HepG2 (cell line): ENCODE results near the gene SNED1.

Source experiments
- CTCF ChIP-seq: sonication (generic); formaldehyde crosslinking; IDR thresholded peaks from 2 replicates; pipeline ENCODE4 v1.5.0; 2020; ENCODE audit warnings: mild to moderate bottlenecking, missing genetic modification reagents, moderate library complexity
- DR1 ChIP-seq: sonication (generic); formaldehyde crosslinking; IDR thresholded peaks from 2 replicates; pipeline ENCODE4 v1.8.0; 2021; ENCODE audit warnings: mild to moderate bottlenecking, missing genetic modification reagents, inconsistent platforms
- EED ChIP-seq: sonication (generic); formaldehyde crosslinking; IDR thresholded peaks from 2 replicates; pipeline ENCODE4 v1.5.0; 2020; ENCODE audit warnings: mild to moderate bottlenecking, missing genetic modification reagents
- EP300 ChIP-seq, 3 experiments: sonication (generic) in 1 of 3; formaldehyde crosslinking in 1 of 3; IDR thresholded peaks; 2 replicates each; pipeline versions ENCODE4 v1.5.1 to v1.6.1; 2011 to 2020; ENCODE audit warnings: low read depth in 2 of 3, low read length in 2 of 3, borderline replicate concordance in 1 of 3, improper control_type of control experiment in 1 of 3, mild to moderate bottlenecking in 1 of 3, missing genetic modification reagents in 1 of 3, moderate library complexity in 1 of 3
- FOXP4 ChIP-seq: sonication (generic); formaldehyde crosslinking; IDR thresholded peaks from 2 replicates; pipeline ENCODE4 v1.4.0; 2020; ENCODE audit warnings: missing genetic modification reagents
- JUNB ChIP-seq: sonication (generic); formaldehyde crosslinking; IDR thresholded peaks from 2 replicates; pipeline ENCODE4 v1.8.0; 2022; ENCODE audit warnings: missing genetic modification reagents, mild to moderate bottlenecking, borderline replicate concordance
- JUND ChIP-seq: sonication (generic); formaldehyde crosslinking; IDR thresholded peaks from 2 replicates; pipeline ENCODE4 v1.8.0; 2022; ENCODE audit warnings: mild to moderate bottlenecking, missing genetic modification reagents
- KDM1A ChIP-seq: IDR thresholded peaks from 2 replicates; pipeline ENCODE4 v1.6.1; 2016; ENCODE audit warnings: missing compliant biosample characterization
- MAX ChIP-seq: IDR thresholded peaks from 2 replicates; pipeline ENCODE4 v1.6.1; 2012; ENCODE audit warnings: inconsistent platforms
- PHF8 ChIP-seq: sonication (generic); formaldehyde crosslinking; IDR thresholded peaks from 2 replicates; pipeline ENCODE4 v1.5.0; 2020; ENCODE audit warnings: missing genetic modification reagents
- SIN3A ChIP-seq: IDR thresholded peaks from 2 replicates; pipeline ENCODE4 v1.6.1; 2011; ENCODE audit warnings: low read depth, mild to moderate bottlenecking, control low read depth, low read length, borderline replicate concordance
- SMC3 ChIP-seq: IDR thresholded peaks from 2 replicates; pipeline ENCODE4 v1.6.1; 2011; ENCODE audit warnings: low read length, improper control_type of control experiment
- ZFX ChIP-seq: sonication (generic); formaldehyde crosslinking; IDR thresholded peaks from 2 replicates; pipeline ENCODE4 v1.4.0; 2020; ENCODE audit warnings: mild to moderate bottlenecking, low read depth, missing genetic modification reagents, moderate library complexity
- ZNF142 ChIP-seq: sonication (generic); formaldehyde crosslinking; IDR thresholded peaks from 2 replicates; pipeline ENCODE4 v1.4.0; 2020; ENCODE audit warnings: missing genetic modification reagents

GRCh38 chr2:241025639-241026038, 27.2 kb downstream of the SNED1 start:
- TF ChIP-seq FOXP4 (CRISPR knock-in tag) (no peak), EP300 (IDR thresholded peaks at IDR 0.05; ENCODE audit: low read depth in 2 of 2, low read length in 2 of 2) (no peak), EP300 (CRISPR knock-in tag; IDR thresholded peaks at IDR 0.05; ENCODE audit: borderline replicate concordance) (no peak), CTCF (no peak), MAX (no peak), EED (CRISPR knock-in tag) (no peak), ZNF142 (CRISPR knock-in tag) (no peak), DR1 (CRISPR knock-in tag) (no peak), KDM1A (CRISPR knock-in tag) (no peak), JUNB (no peak), PHF8 (CRISPR knock-in tag) (no peak), JUND (CRISPR knock-in tag) (no peak), SMC3 (no peak), ZFX (CRISPR knock-in tag) (no peak), SIN3A (no peak)
